ENCODE measurements around the gene EHBP1. TPM values are rescaled to one million over a fixed set of nuclear protein-coding genes. Genes with fewer than 3 reads are reported as not detected.

EHBP1 gene
- total RNA-seq, 2 donors from 2014 or later = 22.4 to 22.9 TPM

GRCh38 chr2:62665446-62665845, 40.1 kb upstream of the EHBP1 start:
- no peak for DNase-seq (ENCODE audit: low spot score)
- no peaks in the 10 kb centered on the region for H3K9me3 ChIP-seq
- no peak for TF ChIP-seq CTCF (IDR thresholded peaks at IDR 0.05)
- H3K4me3 ChIP-seq = no peak overlapping the region
- H3K4me1 ChIP-seq = peaks cover 0 to 17% of the 10 kb centered on the region in 2 donors
- H3K36me3 ChIP-seq = no peaks in the 10 kb centered on the region
- no peak overlapping the region for H3K27ac ChIP-seq
- no peaks in the 10 kb centered on the region for H3K27me3 ChIP-seq

GRCh38 chr2:62669180-62669579, 36.3 kb upstream of the EHBP1 start:
- Histone ChIP-seq H3K9me3 (no peaks in the 10 kb centered on the region), H3K4me1 (peaks cover 0 to 14% of the 10 kb centered on the region in 2 donors), H3K27me3 (no peaks in the 10 kb centered on the region), H3K36me3 (no peaks in the 10 kb centered on the region), H3K27ac (no peak overlapping the region), H3K4me3 (no peak overlapping the region)
- DNase-seq (ENCODE audit: low spot score) = no peak
- no peak for TF ChIP-seq CTCF (IDR thresholded peaks at IDR 0.05)

- H3K27ac ChIP-seq = peak overlapping the region in 1 of 2 donors; percentile 1
- H3K4me3 ChIP-seq = no peak overlapping the region
- no peaks in the 10 kb centered on the region for H3K27me3 ChIP-seq
- no peaks in the 10 kb centered on the region for H3K9me3 ChIP-seq
- no peak for TF ChIP-seq CTCF (IDR thresholded peaks at IDR 0.05)
- DNase-seq (ENCODE audit: low spot score) = no peak
- no peaks in the 10 kb centered on the region for H3K36me3 ChIP-seq
- peaks cover 0 to 14% of the 10 kb centered on the region in 2 donors for H3K4me1 ChIP-seq
Measured at GRCh38 chr2:62672601-62673000, 32.9 kb upstream of the EHBP1 start.

- TF ChIP-seq CTCF (IDR thresholded peaks at IDR 0.05) = no peak
- no peaks in the 10 kb centered on the region for H3K9me3 ChIP-seq
- H3K27me3 ChIP-seq = no peaks in the 10 kb centered on the region
- H3K27ac ChIP-seq = no peak overlapping the region
- no peak overlapping the region for H3K4me3 ChIP-seq
- H3K36me3 ChIP-seq = no peaks in the 10 kb centered on the region
- peaks cover 0 to 14% of the 10 kb centered on the region in 2 donors for H3K4me1 ChIP-seq
- DNase-seq (ENCODE audit: low spot score) = no peak
Measured at GRCh38 chr2:62675062-62675461, 30.5 kb upstream of the EHBP1 start.

GRCh38 chr2:62685256-62685655, 20.3 kb upstream of the EHBP1 start:
- Histone ChIP-seq H3K27me3 (no peaks in the 10 kb centered on the region), H3K4me1 (no peaks in the 10 kb centered on the region), H3K4me3 (no peak overlapping the region), H3K9me3 (no peaks in the 10 kb centered on the region), H3K36me3 (no peaks in the 10 kb centered on the region), H3K27ac (no peak overlapping the region)
- TF ChIP-seq CTCF (IDR thresholded peaks at IDR 0.05) = no peak
- DNase-seq (ENCODE audit: low spot score) = no peak

GRCh38 chr2:62686012-62686685, 19.4 kb upstream of the EHBP1 start:
- Histone ChIP-seq H3K9me3 (no peaks in the 10 kb centered on the region), H3K27ac (no peak overlapping the region), H3K4me3 (no peak overlapping the region), H3K4me1 (no peaks in the 10 kb centered on the region), H3K27me3 (no peaks in the 10 kb centered on the region), H3K36me3 (no peaks in the 10 kb centered on the region)
- TF ChIP-seq CTCF (IDR thresholded peaks at IDR 0.05) = no peak
- DNase-seq (ENCODE audit: low spot score) = no peak

Data from right atrium auricular region (tissue), 2 donors.